BE2C (cell line): ENCODE results near the gene BAD.
"Not testable (repeated sequence)": the region's sequence is repeated elsewhere in the genome, so short reads cannot be mapped to it uniquely, and the experiment has no call there.

Source experiments
- DNase-seq: peaks from one replicate; pipeline ENCODE4 v3.0.0-alpha.2; 2020
- H3K27me3 ChIP-seq: fragments of 250-450 bp; sonication (Bioruptor Pico); 2 replicates; pipeline ENCODE4 v1.5.1; 2020; ENCODE audit warnings: mild to moderate bottlenecking
- H3K36me3 ChIP-seq: fragments of 250-450 bp; sonication (Bioruptor Pico); 2 replicates; pipeline ENCODE4 v1.5.1; 2020; ENCODE audit warnings: mild to moderate bottlenecking
- H3K4me1 ChIP-seq: fragments of 250-450 bp; sonication (Bioruptor Pico); 2 replicates; pipeline ENCODE4 v1.5.1; 2020
- H3K4me3 ChIP-seq: 2 replicates; pipeline ENCODE4 v1.5.1; 2011; ENCODE audit warnings: low read depth, low read length
- H3K9me3 ChIP-seq: fragments of 250-450 bp; sonication (Bioruptor Pico); 2 replicates; pipeline ENCODE4 v1.5.1; 2020
- TF ChIP-seq, protein P1 (sequence below): IDR thresholded peaks from 2 replicates; pipeline ENCODE4 v1.5.1; 2012; ENCODE audit warnings: mild to moderate bottlenecking, low read depth, low read length

BAD gene

GRCh38 chr11:64248578-64248977, 35.9 kb downstream of the BAD start:
- Histone ChIP-seq H3K4me1 (no peaks in the 10 kb centered on the region; the same call in 1 of the 2 replicates), H3K36me3 (no peaks in the 10 kb centered on the region), H3K9me3 (no peaks in the 10 kb centered on the region), H3K27me3 (no peaks in the 10 kb centered on the region), H3K4me3 (no peak overlapping the region)
- TF ChIP-seq, protein P1, sequence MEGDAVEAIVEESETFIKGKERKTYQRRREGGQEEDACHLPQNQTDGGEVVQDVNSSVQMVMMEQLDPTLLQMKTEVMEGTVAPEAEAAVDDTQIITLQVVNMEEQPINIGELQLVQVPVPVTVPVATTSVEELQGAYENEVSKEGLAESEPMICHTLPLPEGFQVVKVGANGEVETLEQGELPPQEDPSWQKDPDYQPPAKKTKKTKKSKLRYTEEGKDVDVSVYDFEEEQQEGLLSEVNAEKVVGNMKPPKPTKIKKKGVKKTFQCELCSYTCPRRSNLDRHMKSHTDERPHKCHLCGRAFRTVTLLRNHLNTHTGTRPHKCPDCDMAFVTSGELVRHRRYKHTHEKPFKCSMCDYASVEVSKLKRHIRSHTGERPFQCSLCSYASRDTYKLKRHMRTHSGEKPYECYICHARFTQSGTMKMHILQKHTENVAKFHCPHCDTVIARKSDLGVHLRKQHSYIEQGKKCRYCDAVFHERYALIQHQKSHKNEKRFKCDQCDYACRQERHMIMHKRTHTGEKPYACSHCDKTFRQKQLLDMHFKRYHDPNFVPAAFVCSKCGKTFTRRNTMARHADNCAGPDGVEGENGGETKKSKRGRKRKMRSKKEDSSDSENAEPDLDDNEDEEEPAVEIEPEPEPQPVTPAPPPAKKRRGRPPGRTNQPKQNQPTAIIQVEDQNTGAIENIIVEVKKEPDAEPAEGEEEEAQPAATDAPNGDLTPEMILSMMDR: no peak
- no peak for DNase-seq

GRCh38 chr11:64247729-64248531, 36.5 kb downstream of the BAD start:
- Histone ChIP-seq H3K4me3 (peak overlapping the region; percentile 65), H3K9me3 (no peaks in the 10 kb centered on the region), H3K4me1 (no peaks in the 10 kb centered on the region; the same call in 1 of the 2 replicates), H3K27me3 (no peaks in the 10 kb centered on the region), H3K36me3 (no peaks in the 10 kb centered on the region)
- TF ChIP-seq, protein P1: no peak
- no peak for DNase-seq

DNA sequence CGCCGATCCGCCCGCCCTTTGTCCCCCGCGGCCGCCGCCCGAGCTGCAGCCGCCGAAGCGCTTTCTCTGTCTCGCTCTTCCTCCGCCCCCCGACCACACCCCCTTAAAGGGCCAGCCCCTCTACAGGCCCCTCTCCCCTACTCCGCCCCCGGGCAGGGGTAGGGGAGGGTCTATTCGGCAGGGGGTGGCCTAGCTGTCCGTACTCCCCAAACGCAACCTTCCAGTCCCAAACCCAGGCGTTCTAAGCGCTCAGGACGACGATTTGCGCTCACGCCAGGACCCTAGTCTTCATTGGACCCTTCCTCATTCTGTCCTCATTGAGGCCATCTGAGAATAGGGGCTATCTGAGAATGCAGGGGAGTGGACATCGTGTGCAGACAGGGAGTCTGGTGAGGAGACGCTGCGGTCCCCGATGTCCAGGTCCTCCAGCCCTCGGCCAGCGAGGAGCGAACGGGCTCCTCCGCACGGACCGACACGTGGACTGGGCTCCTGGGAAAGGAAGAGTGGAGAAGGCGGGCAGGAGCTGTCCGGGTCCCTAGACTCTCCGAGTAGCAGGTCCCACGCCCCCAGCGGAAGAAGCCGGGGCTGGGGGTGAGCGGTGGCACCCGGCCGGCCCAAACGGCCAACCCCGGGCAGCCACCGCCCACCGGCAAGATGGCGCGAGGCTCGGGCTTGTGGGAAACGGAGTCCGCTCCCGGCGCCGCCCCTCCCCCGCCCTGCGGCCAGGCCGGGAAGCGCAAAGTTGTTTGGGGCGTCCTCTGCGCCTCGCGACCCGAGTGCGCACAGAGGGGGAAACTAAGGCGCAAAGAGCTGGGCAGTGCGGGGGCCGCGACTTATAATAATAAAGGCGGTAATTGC, 37.4 kb downstream of the BAD start, which contains the start of gene PPP1R14B:
TSS of gene PPP1R14B (minus strand) at position 73 of the 858 bp plus-strand sequence. CDS start 270 bp downstream, outside the sequence.
- peak; percentile 88 for DNase-seq
- H3K4me3 ChIP-seq: peak within 1 kb of the TSS; percentile 81
- no peaks in the 10 kb centered on the region for H3K36me3 ChIP-seq
- no peaks in the 10 kb centered on the region for H3K27me3 ChIP-seq
- H3K9me3 ChIP-seq: no peaks in the 10 kb centered on the region
- TF ChIP-seq, protein P1: no peak
- H3K4me1 ChIP-seq: no peaks in the 10 kb centered on the region; the same call in 1 of the 2 replicates

GRCh38 chr11:64246621-64246870, 37.9 kb downstream of the BAD start:
- not testable (repeated sequence) for H3K9me3 ChIP-seq, DNase-seq, H3K4me1 ChIP-seq, H3K36me3 ChIP-seq, H3K27me3 ChIP-seq
- H3K4me3 ChIP-seq: peak overlapping the region; percentile 81

GRCh38 chr11:64245797-64246620, 38.5 kb downstream of the BAD start:
- DNase-seq: peak; percentile 48
- TF ChIP-seq, protein P1: no peak

DNA sequence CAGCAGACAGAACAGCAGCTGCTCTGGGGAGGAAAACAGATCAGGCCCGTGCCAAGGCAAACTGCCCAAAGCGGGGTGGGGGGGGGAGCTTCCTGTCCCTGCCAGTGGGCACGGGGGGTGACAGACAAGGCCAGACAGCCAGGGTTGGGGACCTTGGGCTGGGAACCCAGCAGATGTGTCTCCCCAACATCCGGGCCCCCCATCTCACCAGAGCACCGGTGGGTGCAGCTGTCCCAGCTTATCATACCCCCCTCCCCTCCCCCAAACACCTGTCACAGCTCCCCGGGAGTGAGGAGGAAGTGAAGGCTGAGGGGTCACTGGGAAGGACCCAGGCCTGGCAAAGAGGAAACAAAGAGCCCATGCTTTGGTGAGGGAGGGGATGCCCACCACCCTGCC, 39.1 kb downstream of the BAD start:
- TF ChIP-seq, protein P1: no peak
- H3K4me1 ChIP-seq: no peaks in the 10 kb centered on the region; the same call in 1 of the 2 replicates
- no peaks in the 10 kb centered on the region for H3K36me3 ChIP-seq
- DNase-seq: no peak
- H3K4me3 ChIP-seq: peak overlapping the region; percentile 81
- H3K9me3 ChIP-seq: no peaks in the 10 kb centered on the region
- no peaks in the 10 kb centered on the region for H3K27me3 ChIP-seq

More at GRCh38 chr11:64245797-64246620, 38.5 kb downstream of the BAD start:
- Histone ChIP-seq H3K9me3 (no peaks in the 10 kb centered on the region), H3K4me1 (no peaks in the 10 kb centered on the region; the same call in 1 of the 2 replicates), H3K27me3 (no peaks in the 10 kb centered on the region), H3K36me3 (no peaks in the 10 kb centered on the region), H3K4me3 (peak overlapping the region; percentile 81)
